Tibial artery (tissue), 4 donors: ENCODE measurements around the gene CTSL.

ENCODE experiments used
- DNase-seq, 2 donors: peaks; one replicate each; pipeline ENCODE4 v3.0.0-alpha.2; 2019
- H3K27ac ChIP-seq, 2 donors: fragments of 200-600 bp; sonication (generic) in 1 of 2; 1 replicate in 1 of 2; 2 replicates in 1 of 2; pipeline ENCODE4 v1.5.1; 2018 to 2019; ENCODE audit warnings: mild to moderate bottlenecking in 1 of 2
- H3K27me3 ChIP-seq, 2 donors: fragments of 200-600 bp; sonication (generic) in 1 of 2; one replicate each; pipeline versions ENCODE4 v1.5.1 to v1.6.0; 2016 to 2019
- H3K36me3 ChIP-seq, 3 donors: fragments of 200-600 bp; sonication (generic) in 2 of 3; one replicate each; pipeline ENCODE4 v1.5.1; 2016 to 2019; ENCODE audit warnings: mild to moderate bottlenecking in 2 of 3
- H3K4me1 ChIP-seq, 4 donors: fragments of 200-600 bp; sonication (generic) in 2 of 4; 1 replicate in 3 of 4; 2 replicates in 1 of 4; pipeline ENCODE4 v1.5.1; 2016 to 2019
- H3K4me3 ChIP-seq, 2 donors: fragments of 200-600 bp; sonication (generic) in 1 of 2; 1 replicate in 1 of 2; 2 replicates in 1 of 2; pipeline ENCODE4 v1.5.1; 2018 to 2019; ENCODE audit warnings: mild to moderate bottlenecking in 2 of 2
- H3K9me3 ChIP-seq, 3 donors: fragments of 200-600 bp; sonication (generic) in 1 of 3; one replicate each; pipeline ENCODE4 v1.5.1; 2016 to 2019
- CTCF ChIP-seq, 2 experiments: fragments of 200-600 bp in 1 of 2; fragments of 450-650 bp in 1 of 2; IDR thresholded peaks; one replicate each; pipeline ENCODE4 v1.5.1; 2017 to 2019; ENCODE audit warnings: antibody characterized with exemption in 2 of 2, mild to moderate bottlenecking in 1 of 2, moderate library complexity in 1 of 2
- intact Hi-C: fragments of 100-400 bp; cut with DNase I; formaldehyde crosslinking; loops from one replicate; pipeline ENCODE4 v1.15.0; 2023; ENCODE audit warnings: low total_unique reads

Gene CTSL

GRCh38 chr9:87685441-87685840 lies 40.5 kb upstream of the CTSL start:
- Histone ChIP-seq H3K36me3 (peaks cover 0 to 4% (median 0%) of the 10 kb centered on the region in 3 donors), H3K4me1 (peaks cover 0 to 6% (median 3%) of the 10 kb centered on the region in 4 donors), H3K4me3 (no peak overlapping the region), H3K27ac (no peak overlapping the region), H3K27me3 (no peaks in the 10 kb centered on the region), H3K9me3 (no peaks in the 10 kb centered on the region)
- no peak for TF ChIP-seq CTCF (IDR thresholded peaks at IDR 0.05)
- DNase-seq = no peak
- intact Hi-C loops = loop anchor here (10.0 kb wide), 1 partner anchor 349 kb away; no protein-coding TSS in a partner anchor

DNA sequence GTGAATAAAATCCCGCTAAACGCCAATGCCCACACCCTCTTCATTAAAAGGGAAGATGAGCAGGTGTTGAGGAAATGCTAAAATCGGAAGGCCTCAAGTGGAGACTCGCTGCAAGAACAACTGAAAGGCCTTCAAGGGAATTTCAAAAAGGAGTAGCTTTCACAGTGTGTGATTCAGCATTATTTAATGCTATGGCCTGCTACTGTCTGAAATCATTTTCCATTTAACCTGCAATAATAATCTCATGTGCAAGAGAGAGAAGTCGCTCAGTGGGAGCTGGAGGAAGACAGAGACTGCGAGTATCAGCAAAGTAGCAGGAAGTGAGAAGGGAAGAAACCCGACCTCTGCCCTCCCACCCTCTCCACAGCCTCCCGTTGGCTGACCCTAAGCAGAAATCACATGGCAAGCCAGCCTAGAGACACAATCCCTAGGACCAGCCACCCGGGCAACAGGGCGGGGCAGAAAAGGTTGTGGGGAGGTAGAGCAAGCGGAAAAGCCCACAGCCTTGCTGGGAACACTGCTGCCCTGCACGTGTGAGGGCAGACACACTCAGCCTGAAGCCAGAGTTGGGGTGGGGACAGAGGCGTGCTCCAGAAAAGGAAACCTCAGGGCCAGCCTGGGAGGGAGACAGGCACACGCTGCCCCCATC lies 39.9 kb upstream of the CTSL start:
- no peak for TF ChIP-seq CTCF (IDR thresholded peaks at IDR 0.05)
- H3K27ac ChIP-seq = no peak overlapping the region
- DNase-seq = peak in 1 of 2 donors; percentile 42

GRCh38 chr9:87686520-87687090 lies 39.3 kb upstream of the CTSL start:
- no peak for TF ChIP-seq CTCF (IDR thresholded peaks at IDR 0.05)
- Histone ChIP-seq H3K4me1 (peaks cover 0 to 6% (median 3%) of the 10 kb centered on the region in 4 donors), H3K9me3 (no peaks in the 10 kb centered on the region), H3K27ac (no peak overlapping the region), H3K4me3 (no peak overlapping the region), H3K36me3 (peaks cover 0 to 4% (median 0%) of the 10 kb centered on the region in 3 donors), H3K27me3 (no peaks in the 10 kb centered on the region)
- intact Hi-C loops = loop anchor here (10.0 kb wide), 1 partner anchor 348 kb away; no protein-coding TSS in a partner anchor
- DNase-seq = no peak

More for the DNA sequence above, 39.9 kb upstream of the CTSL start:
- Histone ChIP-seq H3K4me3 (no peak overlapping the region), H3K36me3 (peaks cover 0 to 4% (median 0%) of the 10 kb centered on the region in 3 donors), H3K27me3 (no peaks in the 10 kb centered on the region), H3K4me1 (peaks cover 0 to 6% (median 3%) of the 10 kb centered on the region in 4 donors), H3K9me3 (no peaks in the 10 kb centered on the region)
- intact Hi-C loops = loop anchor here (10.0 kb wide), 1 partner anchor 349 kb away; no protein-coding TSS in a partner anchor

DNA sequence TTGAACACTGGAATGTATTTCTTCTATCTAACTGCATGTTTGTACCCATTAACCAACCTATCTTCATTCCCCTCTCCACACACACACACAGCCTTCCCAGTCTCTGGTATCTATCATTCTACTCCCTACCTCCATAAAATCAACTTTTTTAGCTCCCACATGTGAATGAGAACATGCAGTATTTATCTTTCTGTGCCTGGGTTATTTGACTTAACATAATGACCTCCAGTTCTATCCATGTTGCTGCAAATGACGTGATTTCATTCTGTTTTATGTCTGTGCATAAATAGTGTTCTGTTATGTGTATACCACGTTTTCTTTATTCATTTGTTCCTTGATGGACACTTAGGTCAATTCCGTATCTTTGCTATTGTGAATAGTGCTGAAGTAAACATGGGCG lies 38.7 kb upstream of the CTSL start:
- no peak for TF ChIP-seq CTCF (IDR thresholded peaks at IDR 0.05)
- H3K9me3 ChIP-seq = no peaks in the 10 kb centered on the region
- intact Hi-C loops = loop anchor here (10.0 kb wide), 1 partner anchor 348 kb away; no protein-coding TSS in a partner anchor

GRCh38 chr9:87694236-87694755 lies 31.6 kb upstream of the CTSL start:
- TF ChIP-seq CTCF (IDR thresholded peaks at IDR 0.05) = no peak
- no peak for DNase-seq
- Histone ChIP-seq H3K27ac (no peak overlapping the region), H3K4me3 (no peak overlapping the region), H3K36me3 (peaks cover 0 to 10% (median 0%) of the 10 kb centered on the region in 3 donors), H3K9me3 (peaks cover 0 to 4% (median 2%) of the 10 kb centered on the region in 3 donors), H3K27me3 (no peaks in the 10 kb centered on the region), H3K4me1 (no peaks in the 10 kb centered on the region)
- intact Hi-C loops = loop anchor here (10.0 kb wide), 1 partner anchor 51 kb away; no protein-coding TSS in a partner anchor

More for the DNA sequence above, 38.7 kb upstream of the CTSL start:
- peaks cover 0 to 6% (median 3%) of the 10 kb centered on the region in 4 donors for H3K4me1 ChIP-seq
- no peak overlapping the region for H3K27ac ChIP-seq
- H3K27me3 ChIP-seq = no peaks in the 10 kb centered on the region
- peaks cover 0 to 4% (median 0%) of the 10 kb centered on the region in 3 donors for H3K36me3 ChIP-seq
- DNase-seq = no peak
- H3K4me3 ChIP-seq = no peak overlapping the region
